ENCODE data around the gene NUDT19.
"Not testable (repeated sequence)": the region's sequence is repeated elsewhere in the genome, so short reads cannot be mapped to it uniquely, and the experiment has no call there.

The NUDT19 gene

GRCh38 chr19:32693151-32694108 lies 1.8 kb downstream of the NUDT19 start:
- H3K9ac ChIP-seq (ENCODE audit: low read length): not testable (repeated sequence)

GRCh38 chr19:32694316-32694715 lies 2.7 kb downstream of the NUDT19 start:
- not testable (repeated sequence) for H3K27me3 ChIP-seq (ENCODE audit: control insufficient read depth in 1 of 2, insufficient read depth in 2 of 2, low read length in 2 of 2); H3K27ac ChIP-seq (ENCODE audit: low read depth, low read length); H3K9ac ChIP-seq (ENCODE audit: low read length); H3K36me3 ChIP-seq (ENCODE audit: insufficient read depth, low read length); H3K4me3 ChIP-seq (ENCODE audit: low read depth in 1 of 2, low read length in 2 of 2); H3K9me3 ChIP-seq (ENCODE audit: low read length)
- H3K4me1 ChIP-seq (ENCODE audit: insufficient read depth, low read length): peaks cover 28% of the 10 kb centered on the region

More at GRCh38 chr19:32693151-32694108, 1.8 kb downstream of the NUDT19 start:
- H3K27me3 ChIP-seq (ENCODE audit: control insufficient read depth in 1 of 2, insufficient read depth in 2 of 2, low read length in 2 of 2); H3K9me3 ChIP-seq (ENCODE audit: low read length); H3K36me3 ChIP-seq (ENCODE audit: insufficient read depth, low read length); H3K27ac ChIP-seq (ENCODE audit: low read depth, low read length): not testable (repeated sequence)
- Histone ChIP-seq H3K4me3 (ENCODE audit: low read depth in 1 of 2, low read length in 2 of 2) (peak overlapping the region; percentile 58 to 72), H3K4me1 (ENCODE audit: insufficient read depth, low read length) (peaks cover 28% of the 10 kb centered on the region)

GRCh38 chr19:32694851-32695250 lies 3.2 kb downstream of the NUDT19 start:
- Histone ChIP-seq H3K36me3 (ENCODE audit: insufficient read depth, low read length) (peaks cover 11% of the 10 kb centered on the region), H3K4me1 (ENCODE audit: insufficient read depth, low read length) (peaks cover 28% of the 10 kb centered on the region)
- not testable (repeated sequence) for H3K9ac ChIP-seq (ENCODE audit: low read length); H3K9me3 ChIP-seq (ENCODE audit: low read length); H3K27ac ChIP-seq (ENCODE audit: low read depth, low read length); H3K27me3 ChIP-seq (ENCODE audit: control insufficient read depth in 1 of 2, insufficient read depth in 2 of 2, low read length in 2 of 2); H3K4me3 ChIP-seq (ENCODE audit: low read depth in 1 of 2, low read length in 2 of 2)

- Histone ChIP-seq H3K36me3 (ENCODE audit: insufficient read depth, low read length) (peaks cover 14% of the 10 kb centered on the region), H3K4me1 (ENCODE audit: insufficient read depth, low read length) (peaks cover 28% of the 10 kb centered on the region)
- not testable (repeated sequence) for H3K4me3 ChIP-seq (ENCODE audit: low read depth in 1 of 2, low read length in 2 of 2); H3K9me3 ChIP-seq (ENCODE audit: low read length); H3K9ac ChIP-seq (ENCODE audit: low read length); H3K27me3 ChIP-seq (ENCODE audit: control insufficient read depth in 1 of 2, insufficient read depth in 2 of 2, low read length in 2 of 2); H3K27ac ChIP-seq (ENCODE audit: low read depth, low read length)
These were observed 3.9 kb downstream of the NUDT19 start for GRCh38 chr19:32695506-32695905.

GRCh38 chr19:32696771-32697170 lies 5.2 kb downstream of the NUDT19 start:
- not testable (repeated sequence) for H3K4me3 ChIP-seq (ENCODE audit: low read depth in 1 of 2, low read length in 2 of 2); H3K27me3 ChIP-seq (ENCODE audit: control insufficient read depth in 1 of 2, insufficient read depth in 2 of 2, low read length in 2 of 2); H3K27ac ChIP-seq (ENCODE audit: low read depth, low read length); H3K9ac ChIP-seq (ENCODE audit: low read length); H3K9me3 ChIP-seq (ENCODE audit: low read length)
- Histone ChIP-seq H3K4me1 (ENCODE audit: insufficient read depth, low read length) (peaks cover 20% of the 10 kb centered on the region), H3K36me3 (ENCODE audit: insufficient read depth, low read length) (peaks cover 14% of the 10 kb centered on the region)

GRCh38 chr19:32700129-32700528 lies 8.5 kb downstream of the NUDT19 start:
- H3K36me3 ChIP-seq (ENCODE audit: insufficient read depth, low read length): peaks cover 14% of the 10 kb centered on the region
- H3K4me1 ChIP-seq (ENCODE audit: insufficient read depth, low read length); H3K9ac ChIP-seq (ENCODE audit: low read length); H3K27ac ChIP-seq (ENCODE audit: low read depth, low read length); H3K4me3 ChIP-seq (ENCODE audit: low read depth in 1 of 2, low read length in 2 of 2); H3K27me3 ChIP-seq (ENCODE audit: control insufficient read depth in 1 of 2, insufficient read depth in 2 of 2, low read length in 2 of 2); H3K9me3 ChIP-seq (ENCODE audit: low read length): not testable (repeated sequence)

- no peaks in the 10 kb centered on the region for H3K27me3 ChIP-seq (ENCODE audit: control insufficient read depth in 1 of 2, insufficient read depth in 2 of 2, low read length in 2 of 2)
- H3K9me3 ChIP-seq (ENCODE audit: low read length): no peaks in the 10 kb centered on the region
- no peak overlapping the region for H3K27ac ChIP-seq (ENCODE audit: low read depth, low read length)
- H3K36me3 ChIP-seq (ENCODE audit: insufficient read depth, low read length): peaks cover 14% of the 10 kb centered on the region
- H3K4me1 ChIP-seq (ENCODE audit: insufficient read depth, low read length): no peaks in the 10 kb centered on the region
- no peak overlapping the region for H3K4me3 ChIP-seq (ENCODE audit: low read depth in 1 of 2, low read length in 2 of 2)
- H3K9ac ChIP-seq (ENCODE audit: low read length): no peak overlapping the region
These were observed 10.4 kb downstream of the NUDT19 start for GRCh38 chr19:32702010-32702409.

- H3K27ac ChIP-seq (ENCODE audit: low read depth, low read length): not testable (repeated sequence)
- peaks cover 16% of the 10 kb centered on the region for H3K36me3 ChIP-seq (ENCODE audit: insufficient read depth, low read length)
These were observed 12.4 kb downstream of the NUDT19 start for GRCh38 chr19:32704006-32704405.

GRCh38 chr19:32708457-32708856 lies 16.8 kb downstream of the NUDT19 start:
- Histone ChIP-seq H3K27me3 (ENCODE audit: control insufficient read depth in 1 of 2, insufficient read depth in 2 of 2, low read length in 2 of 2) (no peaks in the 10 kb centered on the region), H3K4me3 (ENCODE audit: low read depth in 1 of 2, low read length in 2 of 2) (no peak overlapping the region), H3K9ac (ENCODE audit: low read length) (no peak overlapping the region)

More at GRCh38 chr19:32704006-32704405, 12.4 kb downstream of the NUDT19 start:
- not testable (repeated sequence) for H3K4me3 ChIP-seq (ENCODE audit: low read depth in 1 of 2, low read length in 2 of 2); H3K9me3 ChIP-seq (ENCODE audit: low read length); H3K4me1 ChIP-seq (ENCODE audit: insufficient read depth, low read length); H3K27me3 ChIP-seq (ENCODE audit: control insufficient read depth in 1 of 2, insufficient read depth in 2 of 2, low read length in 2 of 2); H3K9ac ChIP-seq (ENCODE audit: low read length)

GRCh38 chr19:32709032-32709431 lies 17.4 kb downstream of the NUDT19 start:
- Histone ChIP-seq H3K9me3 (ENCODE audit: low read length) (no peaks in the 10 kb centered on the region), H3K4me3 (ENCODE audit: low read depth in 1 of 2, low read length in 2 of 2) (no peak overlapping the region), H3K9ac (ENCODE audit: low read length) (no peak overlapping the region), H3K4me1 (ENCODE audit: insufficient read depth, low read length) (no peaks in the 10 kb centered on the region), H3K27me3 (ENCODE audit: control insufficient read depth in 1 of 2, insufficient read depth in 2 of 2, low read length in 2 of 2) (no peaks in the 10 kb centered on the region), H3K27ac (ENCODE audit: low read depth, low read length) (no peak overlapping the region), H3K36me3 (ENCODE audit: insufficient read depth, low read length) (peaks cover 15% of the 10 kb centered on the region)

More at GRCh38 chr19:32708457-32708856, 16.8 kb downstream of the NUDT19 start:
- Histone ChIP-seq H3K36me3 (ENCODE audit: insufficient read depth, low read length) (peaks cover 15% of the 10 kb centered on the region), H3K9me3 (ENCODE audit: low read length) (no peaks in the 10 kb centered on the region), H3K4me1 (ENCODE audit: insufficient read depth, low read length) (no peaks in the 10 kb centered on the region), H3K27ac (ENCODE audit: low read depth, low read length) (no peak overlapping the region)

- Histone ChIP-seq H3K9ac (ENCODE audit: low read length) (no peak overlapping the region), H3K27me3 (ENCODE audit: control insufficient read depth in 1 of 2, insufficient read depth in 2 of 2, low read length in 2 of 2) (no peaks in the 10 kb centered on the region), H3K27ac (ENCODE audit: low read depth, low read length) (no peak overlapping the region), H3K9me3 (ENCODE audit: low read length) (no peaks in the 10 kb centered on the region), H3K36me3 (ENCODE audit: insufficient read depth, low read length) (peaks cover 15% of the 10 kb centered on the region), H3K4me3 (ENCODE audit: low read depth in 1 of 2, low read length in 2 of 2) (no peak overlapping the region), H3K4me1 (ENCODE audit: insufficient read depth, low read length) (no peaks in the 10 kb centered on the region)
These were observed 20.1 kb downstream of the NUDT19 start for GRCh38 chr19:32711747-32712146.

- H3K27me3 ChIP-seq (ENCODE audit: control insufficient read depth in 1 of 2, insufficient read depth in 2 of 2, low read length in 2 of 2); H3K9ac ChIP-seq (ENCODE audit: low read length); H3K9me3 ChIP-seq (ENCODE audit: low read length); H3K36me3 ChIP-seq (ENCODE audit: insufficient read depth, low read length); H3K4me1 ChIP-seq (ENCODE audit: insufficient read depth, low read length); H3K4me3 ChIP-seq (ENCODE audit: low read depth in 1 of 2, low read length in 2 of 2); H3K27ac ChIP-seq (ENCODE audit: low read depth, low read length): not testable (repeated sequence)
These were observed 24.6 kb downstream of the NUDT19 start for GRCh38 chr19:32716203-32716602.
